Forelimb muscle (tissue), 1 donor: Measurements from ENCODE around the gene SPRYD3. TPM values are rescaled to one million over a fixed set of nuclear protein-coding genes. Genes with fewer than 3 reads are reported as not detected.

Experiments
- DNase-seq: peaks from one replicate; pipeline ENCODE4 v3.0.0-alpha.2; 2013; ENCODE audit warnings: low read depth
- polyA plus RNA-seq: library from polyadenylated mRNA; unstranded; fragments of 120-200 nt; gene quantifications from one replicate; pipeline ENCODE4 v1.2.1, GENCODE V29; 2013; ENCODE audit not compliant: insufficient read length

The SPRYD3 gene
- polyA plus RNA-seq, 1 donor = 18.4 TPM

DNA sequence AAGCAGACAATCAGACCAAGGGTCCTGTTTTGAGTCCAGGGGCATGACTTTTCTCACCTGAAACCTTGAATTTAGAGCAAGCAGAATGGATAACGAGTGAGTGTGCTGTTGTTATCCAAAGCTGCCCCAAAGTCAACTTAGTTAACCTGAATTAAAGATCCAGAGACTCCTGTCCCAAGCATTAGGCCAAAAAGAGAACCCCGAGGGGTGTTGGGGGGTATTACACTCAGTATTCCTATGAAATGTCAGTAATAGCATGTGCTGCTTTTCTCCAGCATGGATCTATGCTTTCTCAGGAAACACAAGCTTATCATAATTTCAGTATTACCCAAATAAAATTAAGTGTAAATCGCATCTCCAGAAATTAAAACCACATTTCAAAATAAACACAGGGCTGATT lies 53.9 kb downstream of the SPRYD3 start:
- DNase-seq = no peak

DNA sequence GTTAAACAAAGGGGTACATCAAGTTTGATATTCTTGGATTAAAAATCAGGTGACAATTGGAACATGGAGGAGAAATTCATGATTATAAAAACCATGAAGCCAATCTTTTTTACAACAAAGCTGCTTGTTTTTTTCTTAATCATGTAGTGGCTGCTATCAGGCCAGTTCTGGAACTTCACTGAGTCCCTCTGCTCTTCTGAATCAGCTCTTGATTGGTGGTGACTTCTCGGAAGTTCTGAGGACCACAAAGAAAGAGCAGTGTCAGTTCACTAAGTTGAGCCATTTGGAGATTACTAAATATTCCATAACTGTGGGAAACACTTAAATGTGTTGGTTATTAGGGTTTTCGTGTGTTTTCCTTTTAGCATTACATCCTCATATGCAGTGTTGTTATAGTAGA lies 64.5 kb downstream of the SPRYD3 start:
- DNase-seq = no peak

Other genes with a start within 250 kb of the SPRYD3 start
- gene KRT79, start 245.1 kb downstream of the SPRYD3 start, polyA plus RNA-seq = not detected
- gene KRT78, start 230.4 kb downstream of the SPRYD3 start, polyA plus RNA-seq = not detected
- gene KRT8, start 174.3 kb downstream of the SPRYD3 start, polyA plus RNA-seq = 3.2 TPM
- gene KRT18, start 130.3 kb downstream of the SPRYD3 start, polyA plus RNA-seq = 4.0 TPM
- 449 TPM for gene EIF4B, start 72.9 kb downstream of the SPRYD3 start, polyA plus RNA-seq
- gene TNS2, start 29.3 kb downstream of the SPRYD3 start, polyA plus RNA-seq = 97.9 TPM
- gene IGFBP6, start 18.3 kb upstream of the SPRYD3 start, polyA plus RNA-seq = 59.2 TPM
- gene SOAT2, start 24.1 kb upstream of the SPRYD3 start, polyA plus RNA-seq = 0.11 TPM
- 27.9 TPM for gene ZNF740, start 101.3 kb upstream of the SPRYD3 start, polyA plus RNA-seq
- gene CSAD, start 101.5 kb upstream of the SPRYD3 start, polyA plus RNA-seq = 54.5 TPM
- gene ITGB7, start 127.9 kb upstream of the SPRYD3 start, polyA plus RNA-seq = 1.2 TPM
- 22.5 TPM for gene RARG, start 152.8 kb upstream of the SPRYD3 start, polyA plus RNA-seq
- 4.3 TPM for gene ESPL1, start 188.9 kb upstream of the SPRYD3 start, polyA plus RNA-seq
- 497 TPM for gene PFDN5, start 216.2 kb upstream of the SPRYD3 start, polyA plus RNA-seq
- 37.2 TPM for gene MYG1, start 220.3 kb upstream of the SPRYD3 start, polyA plus RNA-seq
- 52.4 TPM for gene AAAS, start 242.2 kb upstream of the SPRYD3 start, polyA plus RNA-seq